ENCODE measurements around the gene CCN6.

GRCh38 chr6:112065426-112065986, 11.6 kb downstream of the CCN6 start:
- TF ChIP-seq CTCF (IDR thresholded peaks at IDR 0.05) (no peak), POLR2A (IDR thresholded peaks at IDR 0.05) (no peak)
